IMR-90 (cell line): ENCODE data around the gene AKR1D1. TPM values are rescaled to one million over a fixed set of nuclear protein-coding genes. Genes with fewer than 3 reads are reported as not detected.

Experiments used
- ATAC-seq: fragments of 200-7000 bp; cut with Tn5 transposase; 2 replicates; pipeline ENCODE4 v1.9.1; 2020; ENCODE audit warnings: low read depth, mild to moderate bottlenecking, moderate library complexity
- BruUV-seq: library from RNA; stranded (reverse); fragments of 400-500 nt; replicated peaks from 2 replicates; lab custom pipeline; 2021; lab: Mats Ljungman, UMichigan
- CTCF ChIA-PET: fragments of 300-600 bp; formaldehyde crosslinking; extraction: SDS; loops from one replicate; lab custom pipeline; 2021; ENCODE audit warnings: antibody characterized with exemption; lab: Yijun Ruan, JAX
- POLR2A ChIA-PET: fragments of 300-600 bp; sonication (Branson Sonifier 250); formaldehyde crosslinking; loops from one replicate; lab custom pipeline; 2022; ENCODE audit warnings: antibody characterized with exemption; ENCODE audit not compliant: unreplicated experiment; lab: Charles Lee
- DNase-seq: peaks from one replicate; pipeline ENCODE4 v3.0.0; 2013
- H2AFZ ChIP-seq: replicated peaks from 2 replicates; pipeline ENCODE3; 2013; ENCODE audit warnings: low read length, mild to moderate bottlenecking; ENCODE audit not compliant: poor library complexity
- H2AK5ac ChIP-seq: 2 replicates; pipeline ENCODE4 v1.6.1; 2013; ENCODE audit warnings: low read depth, low read length, inconsistent platforms
- H2AK9ac ChIP-seq: replicated peaks from 2 replicates; pipeline ENCODE3; 2013; ENCODE audit warnings: mild to moderate bottlenecking, low read depth, low read length, moderate library complexity; ENCODE audit not compliant: poor library complexity
- H2BK120ac ChIP-seq: 2 replicates; pipeline ENCODE4 v1.6.1; 2013; ENCODE audit warnings: low read depth, low read length, inconsistent platforms
- H2BK15ac ChIP-seq: 3 replicates; pipeline ENCODE4 v1.6.1; 2013; ENCODE audit warnings: low read depth, low read length, inconsistent platforms
- H2BK20ac ChIP-seq: 2 replicates; pipeline ENCODE4 v1.6.1; 2013; ENCODE audit warnings: low read depth, mild to moderate bottlenecking, inconsistent platforms, low read length, moderate library complexity
- H2BK5ac ChIP-seq: 2 replicates; pipeline ENCODE4 v1.6.1; 2013; ENCODE audit warnings: mild to moderate bottlenecking, low read depth, low read length, inconsistent platforms; ENCODE audit not compliant: poor library complexity, severe bottlenecking
- H3K14ac ChIP-seq: replicated peaks from 2 replicates; pipeline ENCODE4 v1.6.1; 2013; ENCODE audit warnings: low read depth, low read length, inconsistent platforms
- H3K18ac ChIP-seq: 2 replicates; pipeline ENCODE4 v1.6.1; 2013; ENCODE audit warnings: low read depth, low read length, control low read depth
- H3K23ac ChIP-seq: 2 replicates; pipeline ENCODE4 v1.6.1; 2013; ENCODE audit warnings: low read depth, low read length, inconsistent platforms
- H3K27ac ChIP-seq: 2 replicates; pipeline ENCODE4 v1.5.1; 2013; ENCODE audit warnings: mild to moderate bottlenecking, control low read depth, low read length; ENCODE audit not compliant: insufficient read depth
- H3K27me3 ChIP-seq: 2 replicates; pipeline ENCODE4 v1.6.1; 2013; ENCODE audit warnings: low read length; ENCODE audit not compliant: control insufficient read depth, insufficient read depth
- H3K36me3 ChIP-seq: 2 replicates; pipeline ENCODE4 v1.6.1; 2013; ENCODE audit warnings: low read length, mixed read lengths; ENCODE audit not compliant: control insufficient read depth, insufficient read depth
- H3K4ac ChIP-seq: 2 replicates; pipeline ENCODE4 v1.6.1; 2013; ENCODE audit warnings: low read depth, low read length, inconsistent platforms
- H3K4me1 ChIP-seq: 2 replicates; pipeline ENCODE4 v1.6.1; 2013; ENCODE audit warnings: low read length, mixed read lengths; ENCODE audit not compliant: control insufficient read depth, insufficient read depth
- H3K4me2 ChIP-seq: 2 replicates; pipeline ENCODE4 v1.6.1; 2013; ENCODE audit warnings: low read depth, mild to moderate bottlenecking, control low read depth, low read length, moderate library complexity
- H3K4me3 ChIP-seq: 2 replicates; pipeline ENCODE4 v1.5.1; 2013; ENCODE audit warnings: low read depth, mild to moderate bottlenecking, control low read depth, low read length, moderate library complexity; ENCODE audit not compliant: insufficient read depth
- H3K56ac ChIP-seq: 2 replicates; pipeline ENCODE4 v1.6.1; 2013; ENCODE audit warnings: low read length, inconsistent platforms; ENCODE audit not compliant: insufficient read depth; ENCODE audit errors: extremely low read depth
- H3K79me1 ChIP-seq, 2 experiments: 2 replicates each; pipeline ENCODE4 v1.6.1; 2013; ENCODE audit warnings: low read length in 2 of 2, inconsistent platforms in 1 of 2, low read depth in 1 of 2
- H3K9ac ChIP-seq: 2 replicates; pipeline ENCODE4 v1.6.1; 2013; ENCODE audit warnings: low read depth, low read length, control low read depth
- H3K9me1 ChIP-seq: 2 replicates; pipeline ENCODE4 v1.6.1; 2013; ENCODE audit warnings: low read length, inconsistent platforms; ENCODE audit not compliant: insufficient read depth
- H3K9me3 ChIP-seq: 2 replicates; pipeline ENCODE4 v1.6.1; 2013; ENCODE audit warnings: low read length; ENCODE audit not compliant: control insufficient read depth, insufficient read depth
- H4K20me1 ChIP-seq: 2 replicates; pipeline ENCODE4 v1.6.1; 2013; ENCODE audit warnings: low read length, inconsistent platforms; ENCODE audit not compliant: insufficient read depth
- H4K5ac ChIP-seq: 2 replicates; pipeline ENCODE4 v1.6.1; 2013; ENCODE audit warnings: mild to moderate bottlenecking, low read depth, low read length, control low read depth
- H4K8ac ChIP-seq, 2 experiments: 2 replicates each; pipeline ENCODE4 v1.6.1; 2013; ENCODE audit warnings: low read depth in 2 of 2, low read length in 2 of 2, control low read depth in 1 of 2, inconsistent platforms in 1 of 2
- H4K91ac ChIP-seq: 2 replicates; pipeline ENCODE4 v1.6.1; 2013; ENCODE audit warnings: low read depth, low read length, inconsistent platforms; ENCODE audit not compliant: insufficient read depth
- CEBPB ChIP-seq: IDR thresholded peaks from 2 replicates; pipeline ENCODE4 v1.6.1; 2012; ENCODE audit warnings: low read depth, low read length, improper control_type of control experiment
- CTCF ChIP-seq: conservative IDR thresholded peaks from 2 replicates; pipeline ENCODE4 v1.5.1; 2012; ENCODE audit warnings: mild to moderate bottlenecking, low read depth, low read length, improper control_type of control experiment
- ELK1 ChIP-seq: fragments of 150-350 bp; IDR thresholded peaks from 2 replicates; pipeline ENCODE4 v1.6.1; 2016; ENCODE audit warnings: low read depth, mild to moderate bottlenecking, low read length, moderate library complexity, borderline replicate concordance
- FOS ChIP-seq: fragments of 150-350 bp; IDR thresholded peaks from 2 replicates; pipeline ENCODE4 v1.6.1; 2016; ENCODE audit warnings: low read depth, low read length
- MAFK ChIP-seq: IDR thresholded peaks from 2 replicates; pipeline ENCODE4 v1.6.1; 2012; ENCODE audit warnings: low read depth, low read length, improper control_type of control experiment
- MAZ ChIP-seq: IDR thresholded peaks from 2 replicates; pipeline ENCODE4 v1.6.1; 2012; ENCODE audit warnings: low read depth, mild to moderate bottlenecking, low read length, improper control_type of control experiment, moderate library complexity, borderline replicate concordance
- MXI1 ChIP-seq: IDR thresholded peaks from 2 replicates; pipeline ENCODE4 v1.6.1; 2012; ENCODE audit warnings: low read depth, mild to moderate bottlenecking, low read length, moderate library complexity, borderline replicate concordance
- NFE2L2 ChIP-seq: fragments of 150-350 bp; IDR thresholded peaks from 2 replicates; pipeline ENCODE4 v1.6.1; 2016; ENCODE audit warnings: low read depth, mild to moderate bottlenecking, low read length
- RAD21 ChIP-seq: IDR thresholded peaks from 2 replicates; pipeline ENCODE4 v1.6.1; 2012; ENCODE audit warnings: low read length, improper control_type of control experiment
- RCOR1 ChIP-seq: IDR thresholded peaks from 2 replicates; pipeline ENCODE4 v1.6.1; 2012; ENCODE audit warnings: mild to moderate bottlenecking, low read length, improper control_type of control experiment; ENCODE audit not compliant: insufficient replicate concordance
- RFX5 ChIP-seq: IDR thresholded peaks from 2 replicates; pipeline ENCODE4 v1.8.0; 2012; ENCODE audit warnings: low read depth, mild to moderate bottlenecking, low read length, moderate library complexity
- SMC3 ChIP-seq: fragments of 150-350 bp; IDR thresholded peaks from 2 replicates; pipeline ENCODE4 v1.6.1; 2016; ENCODE audit warnings: low read depth, mild to moderate bottlenecking, antibody characterized with exemption, low read length, moderate library complexity
- WGBS, 2 experiments: methylation state at CpG; one replicate each; pipeline versions ENCODE4 v1.1.5 to v1.1.7; 2013; ENCODE audit warnings: missing lambda C conversion rate in 2 of 2; ENCODE audit not compliant: insufficient read length in 1 of 2; ENCODE audit errors: extremely low coverage in 2 of 2; 5-methylcytosine and 5-hydroxymethylcytosine counted together
- dilution Hi-C: fragments of 300-500 bp; cut with HindIII; formaldehyde crosslinking; loops from one replicate; pipeline ENCODE4 v1.14.3; 2018; ENCODE audit warnings: low sequenced_read_pairs; ENCODE audit not compliant: unreplicated experiment
- in situ Hi-C: fragments of 300-500 bp; cut with MboI; formaldehyde crosslinking; loops from 3 replicates; pipeline ENCODE4 v1.14.3; 2019; ENCODE audit warnings: low sequenced_read_pairs, inconsistent platforms, mixed read lengths
- intact Hi-C: fragments of 100-400 bp; cut with micrococcal nuclease; formaldehyde crosslinking; loops from 2 replicates; pipeline ENCODE4 v1.10.0; 2022
- polyA plus RNA-seq, 3 experiments: library from polyadenylated mRNA; depleted of rRNA; stranded (reverse); fragments of >200 nt; gene quantifications; 2 replicates each; pipeline ENCODE4 v1.2.3, GENCODE V29; 2012; ENCODE audit warnings: low replicate concordance in 1 of 3
- total RNA-seq: library from RNA; depleted of rRNA; stranded (reverse); fragments of >200 nt; gene quantifications from 2 replicates; pipeline ENCODE4 v1.2.3, GENCODE V29; 2012

Gene AKR1D1
- total and polyA plus RNA-seq, 2 of the 4 experiments (the other 2 are of a cell fraction), result not detected

DNA sequence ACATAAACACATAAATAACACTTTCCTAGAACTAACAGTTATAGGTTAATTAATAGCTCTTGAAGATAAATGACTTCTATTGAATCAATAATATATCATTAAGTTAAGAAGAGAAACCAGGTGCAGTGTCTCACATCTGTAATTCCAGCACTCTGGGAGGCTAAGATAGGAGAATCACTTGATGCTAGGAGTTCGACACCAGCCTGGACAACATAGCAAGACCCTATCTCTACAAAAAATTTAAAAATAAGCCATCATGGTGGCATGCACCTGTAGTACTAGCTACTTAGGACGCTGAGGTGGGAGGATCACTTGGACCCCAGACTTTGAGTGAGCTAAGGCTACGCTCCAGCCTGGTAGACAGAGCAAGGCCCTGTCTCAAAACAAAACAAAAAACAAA, 38.8 kb downstream of the AKR1D1 start:
- dilution Hi-C loops (no loop called here), intact Hi-C loops (no loop called here), in situ Hi-C loops (no loop called here)
- Histone ChIP-seq H2AK5ac (no peak overlapping the region), H3K4ac (no peak overlapping the region), H2AFZ (no peak overlapping the region), H3K18ac (no peak overlapping the region), H3K4me2 (no peak overlapping the region), H4K5ac (no peak overlapping the region), H2BK15ac (no peak overlapping the region), H3K27me3 (no peaks in the 10 kb centered on the region), H2BK20ac (no peak overlapping the region), H3K56ac (no peak overlapping the region), H3K27ac (no peak overlapping the region), H2AK9ac (no peak overlapping the region), H2BK5ac (no peak overlapping the region), H3K79me1 (no peaks in the 10 kb centered on the region), H3K36me3 (no peaks in the 10 kb centered on the region), H3K9me1 (no peaks in the 10 kb centered on the region), H3K23ac (no peak overlapping the region), H4K8ac (no peak overlapping the region), H3K4me3 (no peak overlapping the region), H3K9me3 (no peaks in the 10 kb centered on the region), H3K9ac (no peak overlapping the region), H4K20me1 (no peaks in the 10 kb centered on the region), H2BK120ac (no peak overlapping the region), H3K14ac (no peak overlapping the region), H4K91ac (no peak overlapping the region), H3K4me1 (no peaks in the 10 kb centered on the region)
- POLR2A ChIA-PET, result no interaction called here
- WGBS, 2 experiments, result no CpG with 5 or more reads among the region's 3 CpGs
- CTCF ChIA-PET, result interaction anchor here (1.4 kb wide), 1 partner anchor 624 kb away, joined by 3 read pairs; no protein-coding TSS in a partner anchor
- DNase-seq (no peak), ATAC-seq (no peak)
- no TSS peak for BruUV-seq
- TF ChIP-seq RFX5 (no peak), NFE2L2 (no peak), FOS (no peak), ELK1 (no peak), RCOR1 (no peak), RAD21 (no peak), SMC3 (no peak), MAZ (no peak), MXI1 (no peak), CEBPB (no peak), MAFK (no peak), CTCF (no peak)
